Effector memory CD4-positive, alpha-beta T cell (primary cell): Measurements from ENCODE around the gene OAS1.

Experiments
- DNase-seq, 3 donors: peaks; one replicate each; pipeline ENCODE4 v3.0.0-alpha.2; 2020
- H3K27ac ChIP-seq: 2 replicates; pipeline ENCODE4 v1.7.0; 2013; ENCODE audit warnings: mild to moderate bottlenecking, low read length, moderate library complexity; ENCODE audit not compliant: insufficient read depth, poor library complexity, severe bottlenecking
- H3K27me3 ChIP-seq: replicated peaks from 2 replicates; pipeline ENCODE4 v1.7.0; 2013; ENCODE audit warnings: mild to moderate bottlenecking, low read length; ENCODE audit not compliant: insufficient read depth, control insufficient read depth, poor library complexity, severe bottlenecking
- H3K36me3 ChIP-seq: 2 replicates; pipeline ENCODE4 v1.7.0; 2013; ENCODE audit warnings: mild to moderate bottlenecking, low read length, moderate library complexity; ENCODE audit not compliant: control insufficient read depth, insufficient read depth
- H3K4me1 ChIP-seq: 2 replicates; pipeline ENCODE4 v1.7.0; 2013; ENCODE audit warnings: low read length, mild to moderate bottlenecking; ENCODE audit not compliant: control insufficient read depth, insufficient read depth, poor library complexity, severe bottlenecking
- H3K4me3 ChIP-seq: 2 replicates; pipeline ENCODE4 v1.7.0; 2013; ENCODE audit warnings: low read length, low read depth, mild to moderate bottlenecking; ENCODE audit not compliant: insufficient read depth, poor library complexity, severe bottlenecking
- H3K9me3 ChIP-seq: 2 replicates; pipeline ENCODE4 v1.7.0; 2013; ENCODE audit warnings: mild to moderate bottlenecking, low read length, moderate library complexity; ENCODE audit not compliant: control insufficient read depth

Gene OAS1

DNA sequence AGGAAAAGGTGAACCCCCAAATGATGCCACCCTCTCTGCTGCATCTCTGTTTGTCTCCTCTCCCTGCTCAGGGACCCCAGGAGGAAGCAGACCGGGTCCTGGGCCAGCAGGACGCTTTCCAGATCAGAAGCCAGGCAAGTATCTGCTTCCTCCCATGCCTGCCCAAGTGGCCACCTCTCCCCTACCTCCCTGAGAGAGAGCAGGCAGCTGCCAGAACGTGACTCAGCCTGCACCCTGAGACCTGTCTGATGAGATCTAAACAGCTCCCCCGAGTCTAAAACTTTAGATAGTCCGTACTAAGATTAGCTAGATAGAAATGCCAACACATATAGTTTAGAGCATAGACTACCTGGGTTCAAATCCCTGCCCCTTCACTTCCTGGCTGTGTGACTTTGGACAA is 31.2 kb upstream of the OAS1 start:
- no peak overlapping the region for H3K27ac ChIP-seq
- no peaks in the 10 kb centered on the region for H3K4me1 ChIP-seq
- H3K9me3 ChIP-seq = no peaks in the 10 kb centered on the region
- peaks cover 7% of the 10 kb centered on the region for H3K27me3 ChIP-seq
- no peaks in the 10 kb centered on the region for H3K36me3 ChIP-seq
- no peak for DNase-seq
- H3K4me3 ChIP-seq = no peak overlapping the region

- Histone ChIP-seq H3K27ac (no peak overlapping the region), H3K9me3 (no peaks in the 10 kb centered on the region), H3K36me3 (no peaks in the 10 kb centered on the region), H3K4me1 (no peaks in the 10 kb centered on the region), H3K27me3 (peaks cover 7% of the 10 kb centered on the region), H3K4me3 (no peak overlapping the region)
- DNase-seq = no peak
These were observed 30.3 kb upstream of the OAS1 start for GRCh38 chr12:112876506-112876905.

- DNase-seq = no peak
- Histone ChIP-seq H3K4me3 (no peak overlapping the region), H3K9me3 (no peaks in the 10 kb centered on the region), H3K4me1 (no peaks in the 10 kb centered on the region), H3K27ac (no peak overlapping the region), H3K36me3 (no peaks in the 10 kb centered on the region), H3K27me3 (peaks cover 7% of the 10 kb centered on the region)
These were observed 29.8 kb upstream of the OAS1 start for GRCh38 chr12:112877006-112877405.

GRCh38 chr12:112878488-112878887 is 28.3 kb upstream of the OAS1 start:
- Histone ChIP-seq H3K36me3 (no peaks in the 10 kb centered on the region), H3K9me3 (no peaks in the 10 kb centered on the region), H3K27me3 (peaks cover 7% of the 10 kb centered on the region), H3K27ac (no peak overlapping the region), H3K4me3 (no peak overlapping the region), H3K4me1 (no peaks in the 10 kb centered on the region)
- DNase-seq = no peak

- Histone ChIP-seq H3K4me1 (no peaks in the 10 kb centered on the region), H3K36me3 (no peaks in the 10 kb centered on the region), H3K9me3 (no peaks in the 10 kb centered on the region), H3K4me3 (no peak overlapping the region), H3K27me3 (peaks cover 7% of the 10 kb centered on the region), H3K27ac (no peak overlapping the region)
- no peak for DNase-seq
These were observed 27.5 kb upstream of the OAS1 start for GRCh38 chr12:112879191-112879705.

DNA sequence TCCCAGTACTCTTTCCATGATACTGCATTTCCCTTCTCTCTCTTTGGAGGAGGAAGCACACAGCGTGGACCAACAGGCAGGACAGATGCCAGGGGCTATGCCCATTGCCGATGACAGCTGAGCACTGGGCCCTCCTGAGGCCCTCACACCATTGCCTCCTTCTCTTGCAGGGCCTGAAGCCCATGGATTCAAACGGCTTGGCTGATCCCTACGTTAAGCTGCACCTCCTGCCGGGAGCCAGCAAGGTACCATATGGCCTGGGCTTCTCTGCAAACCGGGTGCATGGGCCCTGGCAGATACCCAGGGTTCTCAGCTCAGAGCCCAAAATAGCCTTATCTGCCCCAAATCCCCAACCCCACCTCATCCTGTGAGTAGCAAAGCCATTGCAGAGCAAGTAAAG is 25.2 kb upstream of the OAS1 start:
- Histone ChIP-seq H3K4me1 (no peaks in the 10 kb centered on the region), H3K36me3 (no peaks in the 10 kb centered on the region), H3K9me3 (no peaks in the 10 kb centered on the region), H3K4me3 (no peak overlapping the region), H3K27ac (no peak overlapping the region), H3K27me3 (no peaks in the 10 kb centered on the region)
- no peak for DNase-seq

GRCh38 chr12:112885236-112885635 is 21.5 kb upstream of the OAS1 start:
- Histone ChIP-seq H3K36me3 (no peaks in the 10 kb centered on the region), H3K4me1 (no peaks in the 10 kb centered on the region), H3K27ac (no peak overlapping the region), H3K9me3 (no peaks in the 10 kb centered on the region), H3K4me3 (no peak overlapping the region), H3K27me3 (no peaks in the 10 kb centered on the region)
- DNase-seq = no peak

DNA sequence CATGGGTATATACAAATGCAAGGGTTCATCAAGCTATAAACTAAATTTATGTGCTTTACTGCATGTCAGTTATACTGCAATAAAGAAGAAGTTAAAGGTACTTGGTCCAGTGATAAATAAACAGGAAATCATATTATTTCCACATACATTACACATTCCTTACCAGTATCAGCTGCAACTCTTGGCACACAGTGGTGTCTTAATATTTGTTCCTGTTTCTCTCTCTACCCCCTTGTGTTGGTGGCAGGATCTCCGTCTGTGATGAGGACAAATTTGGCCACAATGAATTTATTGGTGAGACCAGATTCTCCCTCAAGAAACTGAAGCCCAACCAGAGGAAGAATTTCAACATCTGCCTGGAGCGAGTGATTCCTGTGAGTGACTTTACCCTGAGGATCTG is 19.2 kb upstream of the OAS1 start:
- H3K4me3 ChIP-seq = no peak overlapping the region
- H3K36me3 ChIP-seq = no peaks in the 10 kb centered on the region
- no peaks in the 10 kb centered on the region for H3K9me3 ChIP-seq
- no peak overlapping the region for H3K27ac ChIP-seq
- DNase-seq = no peak
- no peaks in the 10 kb centered on the region for H3K4me1 ChIP-seq
- no peaks in the 10 kb centered on the region for H3K27me3 ChIP-seq

GRCh38 chr12:112891093-112892024 is 15.4 kb upstream of the OAS1 start:
- Histone ChIP-seq H3K27ac (no peak overlapping the region), H3K27me3 (no peaks in the 10 kb centered on the region), H3K9me3 (no peaks in the 10 kb centered on the region), H3K4me1 (no peaks in the 10 kb centered on the region), H3K36me3 (no peaks in the 10 kb centered on the region), H3K4me3 (no peak overlapping the region)
- DNase-seq = no peak

DNA sequence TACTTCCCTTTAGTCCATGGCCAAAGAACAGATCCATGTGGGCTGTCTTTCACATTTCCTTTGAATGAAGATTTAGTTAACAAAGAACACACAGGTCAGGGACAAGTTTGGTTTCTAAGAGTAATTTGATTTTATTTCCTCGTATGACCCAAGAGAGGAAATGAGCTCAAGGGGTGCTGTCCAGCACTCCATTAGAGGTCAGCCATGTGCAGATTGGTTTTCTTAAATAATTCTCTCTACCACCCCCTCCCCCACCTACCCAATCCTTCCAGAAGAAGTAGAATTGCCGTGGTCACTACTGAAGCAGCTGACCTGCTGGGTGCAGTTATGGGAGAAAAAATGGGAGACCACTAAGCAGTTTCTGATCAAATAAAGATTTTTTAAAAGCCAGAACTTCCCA is 13.9 kb upstream of the OAS1 start:
- Histone ChIP-seq H3K36me3 (no peaks in the 10 kb centered on the region), H3K4me3 (no peak overlapping the region), H3K4me1 (no peaks in the 10 kb centered on the region), H3K27me3 (no peaks in the 10 kb centered on the region), H3K27ac (no peak overlapping the region), H3K9me3 (no peaks in the 10 kb centered on the region)
- no peak for DNase-seq
